H1 (cell line): ENCODE measurements around the gene STARD9. TPM values are rescaled to one million over a fixed set of nuclear protein-coding genes. Genes with fewer than 3 reads are reported as not detected.

Source experiments
- CTCF ChIA-PET: fragments of 300-600 bp; sonication (Branson Sonifier 250); formaldehyde crosslinking; loops from one replicate; lab custom pipeline; 2021; ENCODE audit not compliant: partially characterized antibody; lab: Charles Lee
- POLR2A ChIA-PET: fragments of 300-600 bp; sonication (Branson Sonifier 250); formaldehyde crosslinking; loops from one replicate; lab custom pipeline; 2021; ENCODE audit warnings: inconsistent platforms; ENCODE audit not compliant: partially characterized antibody; lab: Charles Lee
- DNase-seq, 2 experiments: peaks; one replicate each; pipeline versions ENCODE4 v3.0.0 to v3.0.0-alpha.2; 2010 to 2022; ENCODE audit warnings: low spot score in 2 of 2, low read depth in 1 of 2, mixed read lengths in 1 of 2
- FAIRE-seq: peaks from 2 replicates; lab custom pipeline; 2011; peaks lifted over from hg19 to GRCh38; lab: Jason Lieb, UNC
- H2AFZ ChIP-seq: 2 replicates; pipeline ENCODE4 v1.8.1; 2012; ENCODE audit warnings: low read length, inconsistent platforms
- H2AK5ac ChIP-seq: 2 replicates; pipeline ENCODE4 v1.6.1; 2013; ENCODE audit warnings: low read depth, low read length
- H2BK120ac ChIP-seq: replicated peaks from 2 replicates; pipeline ENCODE3; 2013; ENCODE audit warnings: low read depth, low read length, inconsistent platforms
- H2BK12ac ChIP-seq: 2 replicates; pipeline ENCODE4 v1.6.1; 2013; ENCODE audit warnings: low read depth, low read length
- H2BK15ac ChIP-seq: 2 replicates; pipeline ENCODE4 v1.6.1; 2013; ENCODE audit warnings: low read length
- H2BK20ac ChIP-seq: 2 replicates; pipeline ENCODE4 v1.6.1; 2013; ENCODE audit warnings: low read length
- H2BK5ac ChIP-seq: 2 replicates; pipeline ENCODE4 v1.6.1; 2013; ENCODE audit warnings: low read depth, low read length
- H3K14ac ChIP-seq: 2 replicates; pipeline ENCODE4 v1.6.1; 2013; ENCODE audit warnings: inconsistent platforms; ENCODE audit not compliant: insufficient read length
- H3K18ac ChIP-seq: 2 replicates; pipeline ENCODE4 v1.6.1; 2013; ENCODE audit warnings: low read length; ENCODE audit errors: extremely low read depth
- H3K23ac ChIP-seq: 2 replicates; pipeline ENCODE4 v1.6.1; 2013; ENCODE audit warnings: inconsistent platforms; ENCODE audit not compliant: insufficient read length
- H3K23me2 ChIP-seq: 2 replicates; pipeline ENCODE4 v1.6.1; 2013; ENCODE audit warnings: low read depth, low read length
- H3K27ac ChIP-seq: 2 replicates; pipeline ENCODE4 v1.6.1; 2011; ENCODE audit warnings: low read depth, low read length, inconsistent platforms
- H3K27me3 ChIP-seq, 4 experiments: replicated peaks in 1 of 4; 1 replicate in 1 of 4; 2 replicates in 3 of 4; pipeline versions ENCODE4 v1.6.1 to v1.8.1; 2011 to 2013; ENCODE audit warnings: low read length in 3 of 4, mild to moderate bottlenecking in 3 of 4, inconsistent platforms in 2 of 4, mixed read lengths in 2 of 4, moderate library complexity in 1 of 4; ENCODE audit not compliant: control insufficient read depth in 3 of 4, insufficient read depth in 3 of 4; ENCODE audit errors: extremely low read depth in 1 of 4
- H3K36me3 ChIP-seq, 4 experiments: 2 replicates each; pipeline versions ENCODE4 v1.6.1 to v1.8.1; 2011 to 2013; ENCODE audit warnings: mild to moderate bottlenecking in 4 of 4, low read length in 3 of 4, moderate library complexity in 2 of 4, control low read depth in 1 of 4, inconsistent platforms in 1 of 4; ENCODE audit not compliant: insufficient read depth in 4 of 4, control insufficient read depth in 2 of 4
- H3K4ac ChIP-seq: replicated peaks from 2 replicates; pipeline ENCODE3; 2013; ENCODE audit warnings: low read length, low read depth, mixed read lengths, inconsistent platforms; ENCODE audit not compliant: insufficient read length
- H3K4me1 ChIP-seq, 4 experiments: replicated peaks in 1 of 4; 1 replicate in 1 of 4; 2 replicates in 3 of 4; pipeline versions ENCODE4 v1.6.1 to v1.8.1; 2011 to 2013; ENCODE audit warnings: low read length in 3 of 4, inconsistent platforms in 2 of 4, mixed read lengths in 1 of 4; ENCODE audit not compliant: insufficient read depth in 4 of 4, control insufficient read depth in 3 of 4
- H3K4me2 ChIP-seq, 2 experiments: 2 replicates each; pipeline versions ENCODE4 v1.6.1 to v1.8.1; 2011 to 2013; ENCODE audit warnings: low read depth in 2 of 2, low read length in 2 of 2, control low read depth in 1 of 2, inconsistent platforms in 1 of 2, mild to moderate bottlenecking in 1 of 2; ENCODE audit not compliant: insufficient read depth in 1 of 2
- H3K4me3 ChIP-seq, 4 experiments: fragments of 200-600, 300-600 bp in 1 of 4; sonication (generic), shearing (Covaris generic), sonication (Bioruptor Twin) in 1 of 4; 2 replicates each; pipeline versions ENCODE4 v1.5.1 to v1.8.1; 2011 to 2016; ENCODE audit warnings: low read length in 4 of 4, low read depth in 3 of 4, control low read depth in 2 of 4, inconsistent platforms in 2 of 4, mild to moderate bottlenecking in 2 of 4, mixed read lengths in 1 of 4, moderate library complexity in 1 of 4; ENCODE audit not compliant: insufficient read depth in 2 of 4; ENCODE audit errors: extremely low read depth in 1 of 4
- H3K56ac ChIP-seq: replicated peaks from 2 replicates; pipeline ENCODE3; 2013; ENCODE audit warnings: low read depth, mild to moderate bottlenecking, mixed read lengths, low read length, inconsistent platforms; ENCODE audit not compliant: insufficient read length
- H3K79me1 ChIP-seq: 2 replicates; pipeline ENCODE4 v1.6.1; 2013; ENCODE audit warnings: low read depth, low read length, control low read depth
- H3K79me2 ChIP-seq, 2 experiments: 2 replicates each; pipeline versions ENCODE4 v1.6.1 to v1.8.1; 2012 to 2013; ENCODE audit warnings: low read length in 2 of 2, mild to moderate bottlenecking in 2 of 2, inconsistent platforms in 1 of 2; ENCODE audit not compliant: insufficient read depth in 2 of 2, control insufficient read depth in 1 of 2
- H3K9ac ChIP-seq, 4 experiments: replicated peaks in 1 of 4; 1 replicate in 1 of 4; 2 replicates in 3 of 4; pipeline versions ENCODE4 v1.6.1 to v1.8.1; 2011 to 2013; ENCODE audit warnings: low read depth in 3 of 4, low read length in 3 of 4, control low read depth in 2 of 4, mild to moderate bottlenecking in 2 of 4, moderate library complexity in 2 of 4, inconsistent platforms in 1 of 4; ENCODE audit errors: extremely low read depth in 1 of 4
- H3K9me3 ChIP-seq, 2 experiments: 2 replicates each; pipeline versions ENCODE4 v1.6.1 to v1.8.1; 2012 to 2013; ENCODE audit warnings: mild to moderate bottlenecking in 2 of 2, moderate library complexity in 2 of 2, control low read depth in 1 of 2, inconsistent platforms in 1 of 2, low read depth in 1 of 2, low read length in 1 of 2, mixed read lengths in 1 of 2; ENCODE audit not compliant: insufficient read depth in 2 of 2
- H4K20me1 ChIP-seq, 2 experiments: replicated peaks in 1 of 2; 2 replicates each; pipeline versions ENCODE3 to v1.8.1; 2011 to 2013; ENCODE audit warnings: inconsistent platforms in 2 of 2, low read length in 2 of 2, mild to moderate bottlenecking in 1 of 2; ENCODE audit not compliant: insufficient read depth in 2 of 2, control insufficient read depth in 1 of 2
- H4K5ac ChIP-seq: 2 replicates; pipeline ENCODE4 v1.6.1; 2013; ENCODE audit warnings: low read length, low read depth, mixed read lengths, inconsistent platforms; ENCODE audit not compliant: insufficient read length
- H4K8ac ChIP-seq: 2 replicates; pipeline ENCODE4 v1.8.0; 2013; ENCODE audit warnings: mild to moderate bottlenecking, moderate library complexity, low read length, inconsistent platforms; ENCODE audit not compliant: insufficient read depth; ENCODE audit errors: extremely low read depth
- H4K91ac ChIP-seq: replicated peaks from 2 replicates; pipeline ENCODE3; 2013; ENCODE audit warnings: low read length, mixed read lengths, inconsistent platforms; ENCODE audit not compliant: insufficient read length
- ASH2L ChIP-seq: fragments of 200-600, 300-600 bp; sonication (generic); IDR thresholded peaks from one replicate; pipeline ENCODE4 v1.7.1; 2017; ENCODE audit warnings: low read length
- BACH1 ChIP-seq: IDR thresholded peaks from 2 replicates; pipeline ENCODE4 v1.6.1; 2012; ENCODE audit warnings: low read length, improper control_type of control experiment
- CEBPB ChIP-seq: IDR thresholded peaks from 2 replicates; pipeline ENCODE4 v1.6.1; 2012; ENCODE audit warnings: low read depth, low read length
- GTF2F1 ChIP-seq: IDR thresholded peaks from 2 replicates; pipeline ENCODE4 v1.6.1; 2012; ENCODE audit warnings: low read depth, low read length, improper control_type of control experiment, borderline replicate concordance
- HDAC2 ChIP-seq, 2 experiments: fragments of 300-600 bp in 1 of 2; sonication (generic) in 1 of 2; IDR thresholded peaks; 2 replicates each; pipeline ENCODE4 v1.6.1; 2011 to 2012; ENCODE audit warnings: low read depth in 2 of 2, low read length in 2 of 2, mild to moderate bottlenecking in 2 of 2, moderate library complexity in 2 of 2, borderline replicate concordance in 1 of 2, inconsistent platforms in 1 of 2
- HDAC6 ChIP-seq: IDR thresholded peaks from one replicate; pipeline ENCODE4 v1.7.1; 2012; ENCODE audit warnings: low read depth, mild to moderate bottlenecking, inconsistent platforms, low read length, moderate library complexity
- NANOG ChIP-seq: IDR thresholded peaks from 2 replicates; pipeline ENCODE4 v1.6.1; 2011; ENCODE audit warnings: low read length, low read depth, mild to moderate bottlenecking, inconsistent platforms; ENCODE audit not compliant: insufficient read depth, poor library complexity, severe bottlenecking
- POU5F1 ChIP-seq: IDR thresholded peaks from 2 replicates; pipeline ENCODE4 v1.6.1; 2011; ENCODE audit warnings: low read depth, mild to moderate bottlenecking, low read length, moderate library complexity
- RBBP5 ChIP-seq: IDR thresholded peaks from 2 replicates; pipeline ENCODE4 v1.7.1; 2012; ENCODE audit warnings: low read depth, mild to moderate bottlenecking, inconsistent platforms, low read length, moderate library complexity, borderline replicate concordance
- SP2 ChIP-seq: IDR thresholded peaks from 2 replicates; pipeline ENCODE4 v1.6.1; 2012; ENCODE audit warnings: mild to moderate bottlenecking, low read length, inconsistent platforms
- SUZ12 ChIP-seq: fragments of 200-600 bp; sonication (generic); IDR thresholded peaks from 2 replicates; pipeline ENCODE4 v1.6.1; 2012; ENCODE audit warnings: mild to moderate bottlenecking, inconsistent platforms, low read length, moderate library complexity, mixed read lengths
- WGBS, 2 experiments: shearing (Covaris generic) in 1 of 2; methylation state at CpG; one replicate each; pipeline versions ENCODE4 v1.1.6 to v1.1.7; 2013 to 2015; ENCODE audit warnings: low lambda C conversion rate in 2 of 2, mixed read lengths in 2 of 2, inconsistent platforms in 1 of 2, low coverage in 1 of 2, missing lambda C conversion rate in 1 of 2; ENCODE audit not compliant: insufficient replicate concordance in 2 of 2, insufficient coverage in 1 of 2, insufficient read length in 1 of 2; ENCODE audit errors: extremely low coverage in 1 of 2, missing lambda C conversion rate in 1 of 2; 5-methylcytosine and 5-hydroxymethylcytosine counted together
- polyA plus RNA-seq, 7 experiments: library from polyadenylated mRNA; depleted of rRNA in 3 of 7; stranded (reverse) in 5 of 7; unstranded in 2 of 7; fragments of >200 nt in 5 of 7; fragments of 200-250 nt in 2 of 7; gene quantifications; 1 replicate in 5 of 7; 2 replicates in 1 of 7; 4 replicates in 1 of 7; pipeline versions ENCODE4 v1.2.1 to v1.2.3, GENCODE V29; 2011 to 2013; ENCODE audit warnings: missing spikeins in 2 of 7, mixed read lengths in 2 of 7
- total RNA-seq: library from RNA; stranded (reverse); fragmentation: NEBNext Ultra II Directional; extraction: Animal tissue kit (Norgen Biotek cat#: 25700); gene quantifications from 2 replicates; pipeline ENCODE4 v1.2.1, GENCODE V29; 2021

The STARD9 gene
- total and polyA plus RNA-seq, 2 of the 8 experiments (the other 6 are each of a cell fraction or from before 2014, with no cell fraction given) = 2.8 to 7.0 TPM

DNA sequence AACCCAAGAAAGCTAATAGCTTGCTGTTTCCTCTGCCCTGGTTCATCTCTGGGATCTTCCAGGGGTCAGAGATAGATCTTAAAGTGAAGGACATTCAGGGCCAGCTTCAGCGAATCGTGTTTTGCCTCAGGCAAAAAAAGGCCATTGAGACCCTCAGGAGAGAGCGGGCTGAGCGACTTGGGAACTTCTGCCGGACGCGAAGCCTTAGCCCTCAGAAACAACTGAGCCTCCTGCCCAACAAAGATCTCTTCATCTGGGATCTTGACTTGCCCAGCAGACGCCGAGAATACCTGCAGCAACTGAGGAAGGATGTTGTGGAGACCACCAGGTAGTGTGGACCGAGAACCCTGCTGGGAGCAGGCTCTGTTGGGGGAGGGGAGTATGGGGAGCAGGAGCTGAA, 119.0 kb downstream of the STARD9 start:
- no peak overlapping the region for H4K5ac ChIP-seq
- FAIRE-seq = no peak
- no peak overlapping the region for H2BK12ac ChIP-seq
- no peak overlapping the region for H3K56ac ChIP-seq
- DNase-seq = no peak
- H3K18ac ChIP-seq = no peak overlapping the region
- no peak overlapping the region for H3K4me3 ChIP-seq
- H4K8ac ChIP-seq = no peak overlapping the region
- ChIA-PET POLR2A (no interaction called here), CTCF (interaction anchor here (0.6 to 2.0 kb wide), 3 partner anchors 10 to 300 kb away, joined by 3 to 11 read pairs (median 6); no protein-coding TSS in a partner anchor)
- H2BK5ac ChIP-seq = no peak overlapping the region; the same call in 1 of the 2 replicates
- H2AK5ac ChIP-seq = no peak overlapping the region
- H3K14ac ChIP-seq = no peak overlapping the region
- no peak overlapping the region for H3K4me2 ChIP-seq
- H2AFZ ChIP-seq = no peak overlapping the region
- H2BK15ac ChIP-seq = no peak overlapping the region
- H3K27ac ChIP-seq = no peak overlapping the region
- no peaks in the 10 kb centered on the region for H3K9me3 ChIP-seq
- H2BK120ac ChIP-seq = no peak overlapping the region
- H3K27me3 ChIP-seq = no peaks in the 10 kb centered on the region
- no peaks in the 10 kb centered on the region for H3K4me1 ChIP-seq
- H3K79me1 ChIP-seq = no peaks in the 10 kb centered on the region
- H3K23me2 ChIP-seq = no peaks in the 10 kb centered on the region
- no peaks in the 10 kb centered on the region for H3K79me2 ChIP-seq
- no peak overlapping the region for H3K9ac ChIP-seq
- WGBS, 2 experiments = 92% methylated on average over 10 of the region's 10 CpGs; no CpG with 5 or more reads in 1 of the 2 experiments
- no peak overlapping the region for H3K23ac ChIP-seq
- H4K91ac ChIP-seq = no peak overlapping the region
- no peak overlapping the region for H2BK20ac ChIP-seq
- peaks cover 0 to 1% of the 10 kb centered on the region in 2 experiments for H4K20me1 ChIP-seq
- H3K36me3 ChIP-seq = peaks cover 0 to 12% (median under 1%) of the 10 kb centered on the region in 4 experiments; a peak in 3 of 8 replicates
- no peak overlapping the region for H3K4ac ChIP-seq
- no peak for TF ChIP-seq POU5F1
- TF ChIP-seq BACH1 = no peak
- TF ChIP-seq CEBPB = no peak
- TF ChIP-seq HDAC2 (IDR thresholded peaks at IDR 0.05; ENCODE audit: borderline replicate concordance in 1 of 2, low read depth in 2 of 2, low read length in 2 of 2) = no peak
- no peak for TF ChIP-seq GTF2F1
- no peak for TF ChIP-seq SP2
- no peak for TF ChIP-seq SUZ12
- TF ChIP-seq ASH2L = no peak
- TF ChIP-seq NANOG = no peak
- no peak for TF ChIP-seq HDAC6
- TF ChIP-seq RBBP5 = no peak
